ENCODE measurements around the gene NOL11. TPM values are rescaled to one million over a fixed set of nuclear protein-coding genes. Genes with fewer than 3 reads are reported as not detected.
A peak's percentile ranks its signal among the peaks of the same experiment; 100 is the strongest.

NOL11 gene
- total RNA-seq, result 67.9 and 70.6 TPM in 2 replicates

GRCh38 chr17:67717624-67718324 lies at the start of gene NOL11:
Gene NOL11 (plus strand): TSS chr17:67717936. CDS start chr17:67717948, 12 bp downstream.
- DNase-seq (peak; percentile 98), ATAC-seq (ENCODE audit: low read depth) (peak; percentile 94)
- Mint-ChIP-seq H3K4me1 (peaks cover 30% of the 10 kb centered on the region), H3K27me3 (no peaks in the 10 kb centered on the region), H3K36me3 (ENCODE audit: low read depth) (peaks cover 36% of the 10 kb centered on the region), H3K9me3 (no peaks in the 10 kb centered on the region), H3K4me3 (peak within 1 kb of the TSS; percentile 100), H3K27ac (peak within 1 kb of the TSS; percentile 99)
- intact Hi-C loops (cut with micrococcal nuclease), result loop anchor here (1.0 kb wide), 10 partner anchors 96 to 795 kb away; partner anchors contain the start of genes BPTF, HELZ, KPNA2 and PITPNC1
- TF ChIP-seq CTCF (IDR thresholded peaks at IDR 0.05), result no peak
- ChIA-PET CTCF (interaction anchor here (1.2 kb wide), 1 partner anchor 108 kb away, joined by 3 read pairs; the partner anchor contains the start of gene BPTF), POLR2A (interaction anchor here (0.5 to 2.2 kb wide), 16 partner anchors 11 to 795 kb away, joined by 3 to 9 read pairs (median 4); partner anchors contain the start of genes ARSG, BPTF, KPNA2 and PITPNC1)

GRCh38 chr17:67671493-67671892 lies 46.2 kb upstream of the NOL11 start:
- CTCF ChIA-PET, result interaction anchor here (1.1 kb wide), 1 partner anchor 19 kb away, joined by 3 read pairs; no protein-coding TSS in a partner anchor
- intact Hi-C loops (cut with micrococcal nuclease), result no loop called here
- no peak for TF ChIP-seq CTCF (IDR thresholded peaks at IDR 0.05)
- ATAC-seq (ENCODE audit: low read depth) (no peak), DNase-seq (no peak)
- H3K9me3 Mint-ChIP-seq, result peaks cover 4% of the 10 kb centered on the region
- H3K4me3 Mint-ChIP-seq, result no peak overlapping the region
- H3K4me1 Mint-ChIP-seq, result peaks cover 2% of the 10 kb centered on the region
- peaks cover 7% of the 10 kb centered on the region for H3K36me3 Mint-ChIP-seq (ENCODE audit: low read depth)
- H3K27me3 Mint-ChIP-seq, result no peaks in the 10 kb centered on the region
- POLR2A ChIA-PET, result no interaction called here
- no peak overlapping the region for H3K27ac Mint-ChIP-seq

GRCh38 chr17:67672592-67673335 lies 45.0 kb upstream of the NOL11 start:
- POLR2A ChIA-PET, result no interaction called here
- no peak for ATAC-seq (ENCODE audit: low read depth)
- no peak for DNase-seq
- no peak for TF ChIP-seq CTCF (IDR thresholded peaks at IDR 0.05)
- intact Hi-C loops (cut with micrococcal nuclease), result no loop called here
- peaks cover 4% of the 10 kb centered on the region for H3K9me3 Mint-ChIP-seq
- CTCF ChIA-PET, result no interaction called here
- H3K27ac Mint-ChIP-seq, result no peak overlapping the region
- no peaks in the 10 kb centered on the region for H3K27me3 Mint-ChIP-seq
- H3K36me3 Mint-ChIP-seq (ENCODE audit: low read depth), result peaks cover 7% of the 10 kb centered on the region
- peaks cover 2% of the 10 kb centered on the region for H3K4me1 Mint-ChIP-seq
- H3K4me3 Mint-ChIP-seq, result no peak overlapping the region

- peaks cover 2% of the 10 kb centered on the region for H3K36me3 Mint-ChIP-seq (ENCODE audit: low read depth)
- H3K27me3 Mint-ChIP-seq, result no peaks in the 10 kb centered on the region
- DNase-seq (no peak), ATAC-seq (ENCODE audit: low read depth) (no peak)
- no peak overlapping the region for H3K4me3 Mint-ChIP-seq
- POLR2A ChIA-PET, result no interaction called here
- no peak for TF ChIP-seq CTCF (IDR thresholded peaks at IDR 0.05)
- H3K4me1 Mint-ChIP-seq, result peaks cover 19% of the 10 kb centered on the region
- H3K27ac Mint-ChIP-seq, result no peak overlapping the region
- H3K9me3 Mint-ChIP-seq, result no peaks in the 10 kb centered on the region
- CTCF ChIA-PET, result no interaction called here
- intact Hi-C loops (cut with micrococcal nuclease), result no loop called here
Observed at GRCh38 chr17:67675481-67675880, 42.3 kb upstream of the NOL11 start.

- DNase-seq, result no peak
- H3K4me1 Mint-ChIP-seq, result peaks cover 27% of the 10 kb centered on the region
- TF ChIP-seq CTCF (IDR thresholded peaks at IDR 0.05), result no peak
- H3K9me3 Mint-ChIP-seq, result no peaks in the 10 kb centered on the region
- intact Hi-C loops (cut with micrococcal nuclease), result no loop called here
- peaks cover 2% of the 10 kb centered on the region for H3K36me3 Mint-ChIP-seq (ENCODE audit: low read depth)
- ChIA-PET CTCF (no interaction called here), POLR2A (no interaction called here)
- H3K4me3 Mint-ChIP-seq, result no peak overlapping the region
- H3K27me3 Mint-ChIP-seq, result no peaks in the 10 kb centered on the region
- H3K27ac Mint-ChIP-seq, result no peak overlapping the region
- no peak for ATAC-seq (ENCODE audit: low read depth)
Observed at GRCh38 chr17:67676305-67676704, 41.4 kb upstream of the NOL11 start.
